Measurements from ENCODE around the gene SNX6.
A peak's percentile ranks its signal among the peaks of the same experiment; 100 is the strongest.

SNX6 gene

GRCh38 chr14:34633742-34634141 is 3.8 kb upstream of the SNX6 start:
- no peak for DNase-seq

- DNase-seq, result no peak
Observed at GRCh38 chr14:34632411-34632978, 2.5 kb upstream of the SNX6 start.

GRCh38 chr14:34629344-34629656 is 648 bp downstream of the SNX6 start:
- DNase-seq, result no peak

- DNase-seq, result no peak
Observed at GRCh38 chr14:34628681-34629135, 1.2 kb downstream of the SNX6 start.

- DNase-seq, result no peak
Observed at GRCh38 chr14:34623506-34623905, 6.4 kb downstream of the SNX6 start.

GRCh38 chr14:34620839-34621238 is 9.1 kb downstream of the SNX6 start:
- DNase-seq, result no peak

GRCh38 chr14:34620115-34620514 is 9.8 kb downstream of the SNX6 start:
- DNase-seq, result no peak

GRCh38 chr14:34619471-34619870 is 10.5 kb downstream of the SNX6 start:
- no peak for DNase-seq

GRCh38 chr14:34616360-34616759 is 13.6 kb downstream of the SNX6 start:
- no peak for DNase-seq

- no peak for DNase-seq
Observed at GRCh38 chr14:34615507-34615906, 14.4 kb downstream of the SNX6 start.

- no peak for DNase-seq
Observed at GRCh38 chr14:34614638-34615037, 15.3 kb downstream of the SNX6 start.

- no peak for DNase-seq
Observed at GRCh38 chr14:34610101-34610500, 19.8 kb downstream of the SNX6 start.

GRCh38 chr14:34605461-34605860 is 24.5 kb downstream of the SNX6 start:
- no peak for DNase-seq

- DNase-seq, result no peak
Observed at GRCh38 chr14:34604995-34605394, 25.0 kb downstream of the SNX6 start.

GRCh38 chr14:34596891-34597290 is 33.1 kb downstream of the SNX6 start:
- peak; percentile 14 for DNase-seq

- peak; percentile 16 for DNase-seq
Observed at GRCh38 chr14:34593740-34594375, 36.1 kb downstream of the SNX6 start.

- DNase-seq, result peak; percentile 36
Observed at GRCh38 chr14:34592623-34593022, 37.3 kb downstream of the SNX6 start.

- peak; percentile 4 for DNase-seq
Observed at GRCh38 chr14:34583525-34583924, 46.4 kb downstream of the SNX6 start.

- DNase-seq, result peak; percentile 19
Observed at GRCh38 chr14:34582117-34582680, 47.7 kb downstream of the SNX6 start.

GRCh38 chr14:34580381-34580780 is 49.6 kb downstream of the SNX6 start:
- DNase-seq, result peak; percentile 7

GRCh38 chr14:34571771-34572170 is 58.2 kb downstream of the SNX6 start:
- DNase-seq, result no peak

- DNase-seq, result no peak
Observed at GRCh38 chr14:34569750-34570149, 60.2 kb downstream of the SNX6 start.

- no peak for DNase-seq
Observed at GRCh38 chr14:34568803-34569202, 61.1 kb downstream of the SNX6 start.

- no peak for DNase-seq
Observed at GRCh38 chr14:34562776-34563150, 67.2 kb downstream of the SNX6 start.

Data from islet precursor cell (in vitro differentiated cells).